ENCODE data around the gene LGR6.
"Not testable (repeated sequence)": the region's sequence is repeated elsewhere in the genome, so short reads cannot be mapped to it uniquely, and the experiment has no call there.

Gene LGR6

GRCh38 chr1:202179828-202180750 lies 13.5 kb upstream of the LGR6 start:
- Histone ChIP-seq H3F3A (ENCODE audit: insufficient read depth, low read length) (no peaks in the 10 kb centered on the region), H3K27ac (ENCODE audit: low read length) (no peak overlapping the region), H3K79me2 (ENCODE audit: low read length) (no peaks in the 10 kb centered on the region), H3K9me3 (replicated peaks; ENCODE audit: insufficient read depth, low read length) (no peaks in the 10 kb centered on the region), H3K36me3 (replicated peaks; ENCODE audit: insufficient read depth, low read length) (no peaks in the 10 kb centered on the region), H2AFZ (ENCODE audit: low read length) (no peak overlapping the region), H4K20me1 (ENCODE audit: insufficient read depth, low read length) (no peaks in the 10 kb centered on the region), H3K4me2 (ENCODE audit: low read depth, low read length) (no peak overlapping the region), H3K4me3 (ENCODE audit: low read length) (no peak overlapping the region), H3K9ac (ENCODE audit: low read length) (no peak overlapping the region), H3K9me2 (replicated peaks; ENCODE audit: insufficient read depth, low read length) (no peaks in the 10 kb centered on the region), H3K4me1 (ENCODE audit: low read length) (no peaks in the 10 kb centered on the region), H3K27me3 (replicated peaks; ENCODE audit: insufficient read depth, low read length) (peaks cover 2% of the 10 kb centered on the region)
- TF ChIP-seq EZH2 (optimal IDR thresholded peaks at IDR 0.05; ENCODE audit: low read depth, low read length) (no peak), EZH2phosphoT487 (IDR thresholded peaks at IDR 0.05; ENCODE audit: low read length) (no peak), CTCF (IDR thresholded peaks at IDR 0.05; ENCODE audit: low read length) (no peak)
- DNase-seq, result no peak

DNA sequence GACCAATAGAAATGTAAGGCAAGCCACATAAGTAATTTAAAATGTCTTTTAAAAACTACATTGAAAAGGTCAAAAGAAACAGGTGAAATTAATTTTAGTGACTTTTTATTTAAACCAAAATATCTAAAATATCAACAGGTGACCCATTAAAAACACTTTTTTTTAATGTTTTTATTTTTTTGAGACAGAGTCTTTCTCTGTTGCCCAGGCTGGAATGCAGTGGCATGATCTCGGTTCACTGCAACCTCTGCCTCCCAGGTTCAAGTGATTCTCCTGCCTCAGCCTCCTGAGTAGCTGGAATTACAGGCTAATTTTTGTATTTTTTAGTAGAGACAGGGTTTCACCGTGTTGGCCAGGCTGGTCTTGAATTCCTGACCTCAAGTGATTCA lies 12.9 kb upstream of the LGR6 start:
- not testable (repeated sequence) for H3K9me2 ChIP-seq (replicated peaks; ENCODE audit: insufficient read depth, low read length); H3K4me2 ChIP-seq (ENCODE audit: low read depth, low read length); H3K4me3 ChIP-seq (ENCODE audit: low read length)

DNA sequence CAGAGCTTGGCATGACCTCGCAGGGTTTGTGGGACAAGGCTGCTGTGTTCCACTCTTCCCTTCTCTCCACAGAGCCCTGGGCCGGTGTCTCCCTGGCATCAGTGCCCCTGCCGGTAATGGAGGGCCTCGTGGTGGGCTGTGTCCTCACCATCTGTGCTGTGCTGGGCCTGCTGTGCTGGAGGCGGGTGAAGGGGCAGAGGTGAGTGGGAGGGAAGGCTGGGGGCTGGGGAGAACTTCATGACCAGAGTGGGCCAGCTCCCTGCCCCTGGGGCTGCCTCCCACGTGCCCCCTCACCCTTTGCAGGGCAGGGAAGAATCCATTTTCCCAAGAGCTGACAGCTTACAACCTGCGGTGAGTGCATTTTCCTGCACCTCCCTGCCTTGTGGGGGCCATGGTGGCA lies 12.0 kb upstream of the LGR6 start:
- Histone ChIP-seq H3K4me2 (ENCODE audit: low read depth, low read length) (no peak overlapping the region), H3K79me2 (ENCODE audit: low read length) (no peaks in the 10 kb centered on the region), H3K27me3 (replicated peaks; ENCODE audit: insufficient read depth, low read length) (peaks cover 15% of the 10 kb centered on the region), H2AFZ (ENCODE audit: low read length) (no peak overlapping the region), H3K4me3 (ENCODE audit: low read length) (no peak overlapping the region), H3F3A (ENCODE audit: insufficient read depth, low read length) (no peaks in the 10 kb centered on the region), H3K36me3 (replicated peaks; ENCODE audit: insufficient read depth, low read length) (no peaks in the 10 kb centered on the region), H3K4me1 (ENCODE audit: low read length) (no peaks in the 10 kb centered on the region), H3K9me3 (replicated peaks; ENCODE audit: insufficient read depth, low read length) (no peaks in the 10 kb centered on the region), H3K9ac (ENCODE audit: low read length) (no peak overlapping the region), H3K27ac (ENCODE audit: low read length) (no peak overlapping the region), H4K20me1 (ENCODE audit: insufficient read depth, low read length) (no peaks in the 10 kb centered on the region), H3K9me2 (replicated peaks; ENCODE audit: insufficient read depth, low read length) (no peaks in the 10 kb centered on the region)
- DNase-seq, result no peak
- TF ChIP-seq EZH2phosphoT487 (IDR thresholded peaks at IDR 0.05; ENCODE audit: low read length) (no peak), CTCF (IDR thresholded peaks at IDR 0.05; ENCODE audit: low read length) (no peak), EZH2 (optimal IDR thresholded peaks at IDR 0.05; ENCODE audit: low read depth, low read length) (no peak)

More for the DNA sequence above, 12.9 kb upstream of the LGR6 start:
- not testable (repeated sequence) for H3K36me3 ChIP-seq (replicated peaks; ENCODE audit: insufficient read depth, low read length); H2AFZ ChIP-seq (ENCODE audit: low read length); H3K9ac ChIP-seq (ENCODE audit: low read length); H3K79me2 ChIP-seq (ENCODE audit: low read length); H3K27me3 ChIP-seq (replicated peaks; ENCODE audit: insufficient read depth, low read length); H3K27ac ChIP-seq (ENCODE audit: low read length); H3K4me1 ChIP-seq (ENCODE audit: low read length); H3F3A ChIP-seq (ENCODE audit: insufficient read depth, low read length); H4K20me1 ChIP-seq (ENCODE audit: insufficient read depth, low read length); DNase-seq; H3K9me3 ChIP-seq (replicated peaks; ENCODE audit: insufficient read depth, low read length)

All from MM.1S (cell line).